Testis (tissue), 2 donors: ENCODE data around the gene MARCHF3.

ENCODE experiments used
- POLR2A ChIP-seq: fragments of 450-650 bp; IDR thresholded peaks from one replicate; pipeline ENCODE4 v1.6.1; 2017; ENCODE audit warnings: antibody characterized with exemption, mild to moderate bottlenecking, moderate library complexity
- TF ChIP-seq, protein P1 (sequence below), 3 experiments: fragments of 450-650 bp in 2 of 3; fragments of 200-600 bp in 1 of 3; sonication (generic) in 1 of 3; IDR thresholded peaks; one replicate each; pipeline ENCODE4 v1.5.1; 2016 to 2019; ENCODE audit warnings: antibody characterized with exemption in 3 of 3, mild to moderate bottlenecking in 2 of 3, moderate library complexity in 1 of 3

DNA sequence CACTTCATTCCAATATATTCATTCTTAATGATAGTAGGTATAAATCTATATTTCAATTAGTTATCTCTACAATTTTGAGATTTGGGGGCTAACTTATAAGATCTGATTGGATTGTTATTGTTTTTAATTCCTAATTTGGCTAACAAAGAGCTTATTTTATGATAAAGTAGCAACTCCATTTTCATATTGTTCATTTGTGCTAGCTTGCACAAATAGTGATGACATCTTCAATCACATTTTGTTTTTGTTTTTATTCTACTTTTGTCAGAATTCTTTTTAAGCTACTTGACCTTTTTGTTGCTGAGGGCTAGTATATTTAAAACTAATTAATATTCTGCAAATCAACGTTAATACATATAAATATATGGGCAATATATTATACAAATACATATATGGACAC, 22.8 kb downstream of the MARCHF3 start:
- TF ChIP-seq, protein P1, sequence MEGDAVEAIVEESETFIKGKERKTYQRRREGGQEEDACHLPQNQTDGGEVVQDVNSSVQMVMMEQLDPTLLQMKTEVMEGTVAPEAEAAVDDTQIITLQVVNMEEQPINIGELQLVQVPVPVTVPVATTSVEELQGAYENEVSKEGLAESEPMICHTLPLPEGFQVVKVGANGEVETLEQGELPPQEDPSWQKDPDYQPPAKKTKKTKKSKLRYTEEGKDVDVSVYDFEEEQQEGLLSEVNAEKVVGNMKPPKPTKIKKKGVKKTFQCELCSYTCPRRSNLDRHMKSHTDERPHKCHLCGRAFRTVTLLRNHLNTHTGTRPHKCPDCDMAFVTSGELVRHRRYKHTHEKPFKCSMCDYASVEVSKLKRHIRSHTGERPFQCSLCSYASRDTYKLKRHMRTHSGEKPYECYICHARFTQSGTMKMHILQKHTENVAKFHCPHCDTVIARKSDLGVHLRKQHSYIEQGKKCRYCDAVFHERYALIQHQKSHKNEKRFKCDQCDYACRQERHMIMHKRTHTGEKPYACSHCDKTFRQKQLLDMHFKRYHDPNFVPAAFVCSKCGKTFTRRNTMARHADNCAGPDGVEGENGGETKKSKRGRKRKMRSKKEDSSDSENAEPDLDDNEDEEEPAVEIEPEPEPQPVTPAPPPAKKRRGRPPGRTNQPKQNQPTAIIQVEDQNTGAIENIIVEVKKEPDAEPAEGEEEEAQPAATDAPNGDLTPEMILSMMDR (IDR thresholded peaks at IDR 0.05): no peak
- no peak for TF ChIP-seq POLR2A
